Activated naive CD8-positive, alpha-beta T cell treated with anti-CD3 and anti-CD28 coated beads, Interleukin-2, amount 50 U/mL, for 24 hours (primary cell): ENCODE measurements around the gene FLRT2.
A peak's percentile ranks its signal among the peaks of the same experiment; 100 is the strongest.

ENCODE experiments used
- ATAC-seq: fragments of 150-1000 bp; cut with Tn5 transposase; one replicate; pipeline ENCODE4 v1.10.0; 2021
- DNase-seq: peaks from one replicate; pipeline ENCODE4 v3.0.0; 2021
- H3K27ac Mint-ChIP-seq: one replicate; pipeline ENCODE4 v1.8.0; 2021; ENCODE audit warnings: mild to moderate bottlenecking, mixed read lengths
- H3K27me3 Mint-ChIP-seq: one replicate; pipeline ENCODE4 v1.8.0; 2021; ENCODE audit warnings: mixed read lengths
- H3K36me3 Mint-ChIP-seq: one replicate; pipeline ENCODE4 v1.8.0; 2021; ENCODE audit warnings: low read depth, mixed read lengths
- H3K4me1 Mint-ChIP-seq: one replicate; pipeline ENCODE4 v1.8.0; 2021; ENCODE audit warnings: mixed read lengths
- H3K4me3 Mint-ChIP-seq: one replicate; pipeline ENCODE4 v1.8.0; 2021; ENCODE audit warnings: mild to moderate bottlenecking, moderate library complexity, mixed read lengths
- H3K9me3 Mint-ChIP-seq: one replicate; pipeline ENCODE4 v1.8.0; 2021; ENCODE audit warnings: mixed read lengths

The FLRT2 gene

DNA sequence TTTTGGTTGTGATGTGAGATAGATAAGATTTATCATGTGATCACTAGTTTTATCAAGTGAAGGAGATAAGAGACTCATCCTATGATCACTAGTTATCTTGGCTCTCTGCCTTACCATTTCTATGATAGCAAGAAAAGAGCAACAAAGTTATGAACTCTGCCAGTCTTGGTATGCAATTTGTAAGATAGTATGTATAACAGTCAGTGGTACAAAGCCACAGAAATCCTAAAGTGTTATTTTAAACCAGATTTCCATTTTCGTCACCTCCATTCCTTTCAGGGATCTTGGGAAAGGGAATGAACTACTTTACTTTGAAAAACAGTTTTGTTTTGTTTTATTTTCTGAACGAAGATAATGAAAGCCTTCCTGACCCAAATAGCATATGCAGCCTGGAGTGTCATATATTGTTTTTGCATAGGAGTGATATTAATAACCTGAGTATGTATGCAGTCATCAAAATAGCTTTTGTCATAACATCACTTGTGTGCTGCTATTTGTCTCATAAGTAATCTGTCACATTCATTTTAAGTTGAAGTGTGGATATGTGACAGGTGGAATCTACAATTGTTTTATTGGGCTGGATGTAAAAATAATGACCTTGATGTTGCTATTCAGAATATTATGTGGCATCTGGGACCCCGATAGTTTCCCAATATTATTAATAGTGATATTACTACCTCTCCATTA is 35.0 kb downstream of the FLRT2 start:
- H3K4me1 Mint-ChIP-seq, result no peaks in the 10 kb centered on the region

GRCh38 chr14:85565862-85566296 is 35.9 kb downstream of the FLRT2 start:
- ATAC-seq (no peak), DNase-seq (no peak)
- H3K4me1 Mint-ChIP-seq, result no peaks in the 10 kb centered on the region
- no peak overlapping the region for H3K27ac Mint-ChIP-seq
- no peaks in the 10 kb centered on the region for H3K36me3 Mint-ChIP-seq
- no peak overlapping the region for H3K4me3 Mint-ChIP-seq
- H3K27me3 Mint-ChIP-seq, result peaks cover 1% of the 10 kb centered on the region
- no peaks in the 10 kb centered on the region for H3K9me3 Mint-ChIP-seq

More for the DNA sequence above, 35.0 kb downstream of the FLRT2 start:
- DNase-seq, result no peak
- Mint-ChIP-seq H3K36me3 (no peaks in the 10 kb centered on the region), H3K27ac (no peak overlapping the region), H3K4me3 (no peak overlapping the region), H3K27me3 (no peaks in the 10 kb centered on the region), H3K9me3 (no peaks in the 10 kb centered on the region)
- ATAC-seq, result no peak

DNA sequence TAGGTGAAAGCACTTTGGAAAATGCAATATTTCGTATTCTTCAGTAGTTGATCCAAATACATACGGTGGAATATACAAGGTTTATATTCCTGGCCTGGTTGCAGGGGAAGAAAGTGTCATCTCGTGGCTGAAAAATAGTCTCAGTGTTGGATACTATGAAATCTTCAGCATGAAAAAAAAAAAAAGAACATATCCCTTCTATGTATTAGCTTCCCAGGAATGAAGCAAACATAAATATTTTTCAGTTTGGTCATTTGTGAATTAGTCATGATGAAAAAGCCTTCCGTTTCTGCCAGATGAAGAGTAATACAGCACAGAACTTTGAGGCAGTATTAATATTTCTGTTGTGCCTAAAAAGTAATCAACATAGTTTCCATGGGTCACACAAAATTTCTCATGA is 36.7 kb downstream of the FLRT2 start:
- peaks cover 1% of the 10 kb centered on the region for H3K27me3 Mint-ChIP-seq
- H3K36me3 Mint-ChIP-seq, result no peaks in the 10 kb centered on the region
- DNase-seq, result no peak
- no peak for ATAC-seq
- no peak overlapping the region for H3K4me3 Mint-ChIP-seq
- no peaks in the 10 kb centered on the region for H3K4me1 Mint-ChIP-seq
- H3K27ac Mint-ChIP-seq, result no peak overlapping the region
- no peaks in the 10 kb centered on the region for H3K9me3 Mint-ChIP-seq

GRCh38 chr14:85572011-85572410 is 42.1 kb downstream of the FLRT2 start:
- ATAC-seq (no peak), DNase-seq (no peak)
- Mint-ChIP-seq H3K27me3 (peaks cover 1% of the 10 kb centered on the region), H3K36me3 (no peaks in the 10 kb centered on the region), H3K9me3 (no peaks in the 10 kb centered on the region), H3K4me3 (no peak overlapping the region), H3K4me1 (no peaks in the 10 kb centered on the region), H3K27ac (no peak overlapping the region)

- Mint-ChIP-seq H3K36me3 (no peaks in the 10 kb centered on the region), H3K9me3 (no peaks in the 10 kb centered on the region), H3K27me3 (peaks cover 1% of the 10 kb centered on the region), H3K27ac (no peak overlapping the region), H3K4me3 (no peak overlapping the region), H3K4me1 (no peaks in the 10 kb centered on the region)
- no peak for DNase-seq
- peak; percentile 43 for ATAC-seq
Measured at GRCh38 chr14:85572845-85573244, 42.9 kb downstream of the FLRT2 start.

DNA sequence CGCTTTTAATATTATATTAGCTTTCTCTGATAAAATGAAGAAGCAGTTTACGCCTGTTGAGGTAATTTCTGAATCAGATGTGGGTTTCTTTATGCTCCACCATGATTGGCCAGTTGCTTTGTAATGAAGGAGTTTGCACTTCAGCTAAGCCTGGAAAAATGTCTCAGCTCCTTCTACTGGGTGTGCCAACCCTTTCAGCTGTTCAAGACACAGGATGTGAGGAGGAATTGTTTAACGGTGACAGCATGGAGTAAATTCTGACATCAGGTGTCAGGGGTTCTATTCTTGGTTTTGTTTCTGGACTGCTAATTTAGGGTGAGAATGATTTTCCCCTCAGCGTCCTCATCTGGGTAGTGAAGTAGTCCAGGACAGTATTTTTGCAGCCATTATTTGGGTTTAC is 43.5 kb downstream of the FLRT2 start:
- DNase-seq, result no peak

DNA sequence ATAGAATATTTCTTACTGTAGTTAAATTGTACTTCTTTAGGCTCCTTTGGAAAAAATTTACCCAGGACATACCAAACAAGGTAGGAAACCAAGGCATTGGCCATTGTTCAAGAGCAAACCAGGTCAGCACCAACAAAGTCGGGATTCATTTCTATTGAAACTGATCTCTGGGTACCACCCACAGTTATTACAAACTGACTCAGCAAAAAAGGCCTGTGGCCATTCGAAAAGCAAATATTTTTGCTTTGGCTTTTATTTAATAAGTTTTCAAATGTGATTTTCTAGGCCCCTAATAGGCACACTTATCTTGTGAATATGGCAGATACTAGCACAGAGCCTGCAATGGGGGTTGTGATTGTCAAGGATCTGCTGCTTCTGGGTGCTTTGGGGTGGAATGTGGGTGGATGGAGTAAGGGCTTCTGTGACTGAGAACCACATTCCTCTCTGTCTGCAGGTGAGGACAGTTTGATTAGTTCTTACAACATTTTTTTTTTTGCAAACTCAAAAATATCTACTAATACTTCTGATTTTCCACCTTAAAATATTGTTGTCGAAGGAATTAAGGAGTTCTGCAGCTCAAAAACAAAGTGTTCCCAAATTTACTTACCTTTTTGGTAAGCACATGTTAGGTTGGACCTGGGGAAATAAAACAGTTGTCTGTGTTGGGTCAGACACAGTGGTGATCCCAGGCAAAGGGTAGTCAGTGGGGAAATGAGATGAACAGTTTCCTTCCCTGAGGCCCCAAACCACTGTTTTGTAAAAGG is 45.1 kb downstream of the FLRT2 start:
- Mint-ChIP-seq H3K9me3 (no peaks in the 10 kb centered on the region), H3K4me1 (no peaks in the 10 kb centered on the region), H3K27me3 (peaks cover 1% of the 10 kb centered on the region), H3K4me3 (no peak overlapping the region), H3K36me3 (no peaks in the 10 kb centered on the region), H3K27ac (no peak overlapping the region)
- no peak for DNase-seq
- no peak for ATAC-seq

More for the DNA sequence above, 43.5 kb downstream of the FLRT2 start:
- Mint-ChIP-seq H3K27me3 (peaks cover 1% of the 10 kb centered on the region), H3K27ac (no peak overlapping the region), H3K4me1 (no peaks in the 10 kb centered on the region), H3K4me3 (no peak overlapping the region), H3K36me3 (no peaks in the 10 kb centered on the region), H3K9me3 (no peaks in the 10 kb centered on the region)
- ATAC-seq, result no peak

GRCh38 chr14:85575617-85575898 is 45.6 kb downstream of the FLRT2 start:
- Mint-ChIP-seq H3K4me3 (no peak overlapping the region), H3K4me1 (no peaks in the 10 kb centered on the region)
- no peak for DNase-seq

GRCh38 chr14:85576218-85576617 is 46.3 kb downstream of the FLRT2 start:
- ATAC-seq (no peak), DNase-seq (no peak)
- Mint-ChIP-seq H3K27me3 (no peaks in the 10 kb centered on the region), H3K4me3 (no peak overlapping the region), H3K4me1 (no peaks in the 10 kb centered on the region), H3K27ac (no peak overlapping the region), H3K9me3 (no peaks in the 10 kb centered on the region), H3K36me3 (no peaks in the 10 kb centered on the region)

More at GRCh38 chr14:85575617-85575898, 45.6 kb downstream of the FLRT2 start:
- H3K9me3 Mint-ChIP-seq, result no peaks in the 10 kb centered on the region
- no peak for ATAC-seq
- H3K27me3 Mint-ChIP-seq, result peaks cover 1% of the 10 kb centered on the region
- H3K27ac Mint-ChIP-seq, result no peak overlapping the region
- H3K36me3 Mint-ChIP-seq, result no peaks in the 10 kb centered on the region

GRCh38 chr14:85576848-85577542 is 47.1 kb downstream of the FLRT2 start:
- Mint-ChIP-seq H3K36me3 (no peaks in the 10 kb centered on the region), H3K27ac (no peak overlapping the region), H3K27me3 (no peaks in the 10 kb centered on the region), H3K4me3 (no peak overlapping the region), H3K4me1 (no peaks in the 10 kb centered on the region), H3K9me3 (no peaks in the 10 kb centered on the region)
- no peak for DNase-seq
- ATAC-seq, result no peak

GRCh38 chr14:85577543-85578114 is 47.7 kb downstream of the FLRT2 start:
- DNase-seq (no peak), ATAC-seq (no peak)
- H3K4me1 Mint-ChIP-seq, result no peaks in the 10 kb centered on the region
- no peaks in the 10 kb centered on the region for H3K36me3 Mint-ChIP-seq
- H3K4me3 Mint-ChIP-seq, result no peak overlapping the region
- H3K27me3 Mint-ChIP-seq, result no peaks in the 10 kb centered on the region
- H3K9me3 Mint-ChIP-seq, result no peaks in the 10 kb centered on the region
- H3K27ac Mint-ChIP-seq, result no peak overlapping the region

GRCh38 chr14:85578357-85578756 is 48.4 kb downstream of the FLRT2 start:
- H3K9me3 Mint-ChIP-seq, result no peaks in the 10 kb centered on the region
- H3K27ac Mint-ChIP-seq, result no peak overlapping the region
- ATAC-seq (no peak), DNase-seq (no peak)
- no peaks in the 10 kb centered on the region for H3K4me1 Mint-ChIP-seq
- H3K36me3 Mint-ChIP-seq, result no peaks in the 10 kb centered on the region
- no peaks in the 10 kb centered on the region for H3K27me3 Mint-ChIP-seq
- H3K4me3 Mint-ChIP-seq, result no peak overlapping the region

DNA sequence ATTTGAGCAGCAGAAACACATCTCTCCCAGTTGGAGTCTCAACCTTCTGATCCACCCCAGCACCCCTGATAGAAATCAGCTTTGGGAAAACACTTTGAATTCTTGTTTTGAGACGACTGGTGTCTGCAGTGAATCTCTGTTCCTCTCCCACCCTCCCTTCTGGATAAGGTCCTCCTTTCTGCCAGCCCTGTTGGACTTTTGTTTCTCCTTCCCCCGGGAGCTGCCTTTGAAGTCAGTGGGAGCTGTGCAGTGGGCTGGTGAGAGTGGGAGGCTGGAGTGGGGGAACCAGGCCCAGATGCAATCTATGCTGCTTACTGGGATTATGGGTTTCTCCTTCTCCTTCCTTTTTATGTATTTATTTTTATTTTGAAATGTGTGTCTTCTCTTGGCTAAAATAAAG is 49.0 kb downstream of the FLRT2 start:
- no peaks in the 10 kb centered on the region for H3K9me3 Mint-ChIP-seq
- H3K27ac Mint-ChIP-seq, result no peak overlapping the region
- no peak overlapping the region for H3K4me3 Mint-ChIP-seq
- no peaks in the 10 kb centered on the region for H3K36me3 Mint-ChIP-seq
- ATAC-seq (no peak), DNase-seq (no peak)
- H3K27me3 Mint-ChIP-seq, result no peaks in the 10 kb centered on the region
- no peaks in the 10 kb centered on the region for H3K4me1 Mint-ChIP-seq

DNA sequence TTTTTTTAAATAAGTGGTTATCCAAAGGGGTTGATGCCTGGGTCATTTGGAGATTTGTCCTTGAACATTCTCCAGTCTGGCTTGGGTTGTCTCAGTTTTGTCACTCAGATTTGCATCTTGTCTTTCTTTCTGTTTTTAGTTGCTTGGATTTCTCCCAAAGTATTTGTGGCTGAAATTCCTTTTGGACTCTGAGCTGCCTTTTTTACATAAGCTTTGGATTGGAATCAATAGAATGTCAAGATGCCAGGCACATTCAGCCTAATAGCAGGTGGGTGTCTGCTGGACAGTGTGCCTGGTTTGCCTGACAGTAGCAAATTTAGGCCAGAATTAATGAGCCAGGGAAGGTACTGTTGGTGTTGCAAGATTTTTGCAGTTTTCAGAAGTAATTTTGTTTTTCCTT is 50.0 kb downstream of the FLRT2 start:
- ATAC-seq (no peak), DNase-seq (no peak)
- H3K27ac Mint-ChIP-seq, result no peak overlapping the region
- H3K36me3 Mint-ChIP-seq, result no peaks in the 10 kb centered on the region
- no peaks in the 10 kb centered on the region for H3K27me3 Mint-ChIP-seq
- no peaks in the 10 kb centered on the region for H3K9me3 Mint-ChIP-seq
- H3K4me3 Mint-ChIP-seq, result no peak overlapping the region
- no peaks in the 10 kb centered on the region for H3K4me1 Mint-ChIP-seq
